Measurements from ENCODE around the gene RSRP1.

Gene RSRP1

DNA sequence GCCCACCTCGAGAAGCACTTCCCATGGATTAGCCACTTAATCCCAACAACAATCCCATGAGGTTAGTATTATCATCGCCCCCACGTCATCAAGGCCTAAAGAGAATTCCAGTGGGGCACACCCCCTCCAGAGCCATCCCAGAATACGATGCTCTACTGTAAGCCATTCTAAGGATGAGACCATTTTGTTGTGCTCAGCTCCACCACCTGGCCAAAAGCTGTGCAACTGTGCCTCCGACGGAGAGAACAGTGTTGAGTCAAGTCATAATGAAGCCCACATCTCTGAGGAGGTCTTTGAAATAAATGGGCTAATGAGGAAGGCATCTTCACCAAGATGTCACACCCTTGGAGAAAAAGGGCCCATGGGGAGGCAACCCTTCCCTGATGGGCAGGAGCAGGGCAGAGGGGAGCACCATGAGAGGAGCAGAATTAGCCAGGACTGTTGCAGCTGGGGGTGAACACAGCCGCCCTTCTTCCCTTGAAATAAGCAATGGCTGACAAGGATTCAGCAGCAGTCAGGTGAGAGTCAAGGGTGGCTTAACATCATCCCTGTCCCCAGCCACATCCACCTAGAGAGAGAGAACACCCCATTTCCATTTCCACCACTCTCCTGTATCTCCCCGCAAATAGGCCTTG lies 29.5 kb downstream of the RSRP1 start:
- DNase-seq (ENCODE audit: low spot score) = no peak

DNA sequence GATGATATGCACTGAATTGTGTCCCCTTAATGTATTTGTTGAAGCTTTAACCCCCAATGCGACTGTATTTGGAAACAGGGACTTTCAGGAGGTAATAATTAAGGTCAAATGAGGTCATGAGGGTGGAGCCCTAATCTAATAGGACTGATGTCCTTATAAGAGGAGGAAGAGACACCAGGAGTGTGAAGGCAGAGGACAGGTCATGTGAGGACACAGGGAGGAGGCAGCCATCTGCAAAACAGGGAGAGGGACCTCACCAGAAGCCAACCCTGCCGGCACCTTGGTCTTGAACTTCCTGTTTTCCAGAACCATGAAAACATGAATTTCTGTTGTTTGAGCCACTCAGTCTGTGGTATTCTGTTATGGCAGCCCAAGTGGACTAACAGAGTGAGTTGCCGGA lies 30.2 kb downstream of the RSRP1 start:
- no peak for DNase-seq (ENCODE audit: low spot score)

DNA sequence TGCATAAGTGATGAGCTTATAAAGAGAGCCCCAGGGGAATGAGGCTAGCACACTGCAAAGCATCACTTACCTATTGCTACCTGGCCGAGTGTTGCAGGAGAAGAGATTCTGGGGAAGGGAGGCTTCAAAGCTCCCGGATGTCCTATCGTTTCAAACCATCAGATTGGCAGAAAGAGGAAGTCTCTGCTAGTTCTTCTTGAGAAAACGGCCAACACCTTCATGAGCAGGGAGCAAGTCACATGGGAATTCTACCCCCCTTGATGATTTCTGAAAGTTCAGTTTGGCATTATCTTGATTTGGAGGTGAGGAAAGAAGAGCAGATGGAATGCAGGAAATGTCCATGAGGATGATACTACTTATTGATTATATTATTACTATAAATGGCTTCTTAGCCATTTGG lies 31.1 kb downstream of the RSRP1 start:
- no peak for DNase-seq (ENCODE audit: low spot score)

DNA sequence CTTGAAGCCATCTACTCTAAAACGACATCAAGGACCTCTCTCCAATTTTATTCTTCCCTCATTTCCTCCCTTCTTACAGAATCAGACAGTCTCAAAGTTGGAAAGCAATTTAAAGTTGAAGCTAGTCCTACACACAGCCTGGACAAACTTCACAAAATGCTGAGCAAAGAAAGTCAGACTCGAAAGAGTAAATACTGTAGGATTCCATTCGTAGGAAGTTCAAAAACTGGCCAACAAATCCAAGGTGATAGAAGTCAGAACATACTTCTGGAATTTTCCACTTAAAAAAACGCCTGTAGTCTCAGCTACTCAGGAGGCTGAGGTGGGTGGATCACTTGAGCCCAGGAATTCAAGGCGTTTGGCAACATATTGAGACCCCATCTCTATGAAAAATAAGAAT lies 34.5 kb downstream of the RSRP1 start:
- DNase-seq (ENCODE audit: low spot score) = no peak

DNA sequence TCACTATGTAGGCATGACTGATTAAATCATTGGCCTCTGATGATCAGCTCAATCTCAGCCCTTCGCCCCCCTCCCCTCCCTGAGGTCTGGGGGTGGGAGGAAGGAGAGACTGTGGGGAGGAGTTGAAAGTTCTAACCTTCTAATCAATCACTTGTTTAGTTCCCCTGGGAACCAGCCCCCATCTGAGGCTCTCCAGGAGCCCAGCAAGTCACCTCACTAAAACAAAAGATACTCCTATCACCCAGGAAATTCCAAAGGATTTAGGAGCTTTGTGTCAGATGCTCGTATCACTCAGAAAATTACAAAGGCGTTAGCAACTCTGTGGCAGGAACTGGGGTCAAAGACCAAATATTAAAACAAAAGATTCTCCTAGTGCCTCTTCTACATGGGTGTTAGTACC lies 36.5 kb downstream of the RSRP1 start:
- DNase-seq (ENCODE audit: low spot score) = no peak

DNA sequence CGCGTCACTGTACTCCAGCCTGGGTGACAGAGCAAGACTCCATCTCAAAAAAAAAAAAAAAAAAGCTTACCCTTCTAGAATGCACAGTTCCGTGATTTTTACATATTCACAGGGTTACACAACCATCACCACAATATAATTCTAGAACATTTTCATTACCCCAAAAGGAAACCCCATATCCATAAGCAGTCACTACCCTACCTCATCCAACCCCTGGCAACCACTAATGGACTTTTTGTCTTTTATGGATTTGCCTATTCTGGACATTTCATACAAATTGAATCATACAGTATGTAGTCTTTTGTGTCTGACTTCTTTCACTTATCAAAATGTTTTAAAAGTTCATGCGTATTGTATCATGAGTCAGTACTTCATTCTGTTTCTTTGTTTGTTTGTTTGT lies 37.7 kb downstream of the RSRP1 start:
- DNase-seq (ENCODE audit: low spot score) = no peak

DNA sequence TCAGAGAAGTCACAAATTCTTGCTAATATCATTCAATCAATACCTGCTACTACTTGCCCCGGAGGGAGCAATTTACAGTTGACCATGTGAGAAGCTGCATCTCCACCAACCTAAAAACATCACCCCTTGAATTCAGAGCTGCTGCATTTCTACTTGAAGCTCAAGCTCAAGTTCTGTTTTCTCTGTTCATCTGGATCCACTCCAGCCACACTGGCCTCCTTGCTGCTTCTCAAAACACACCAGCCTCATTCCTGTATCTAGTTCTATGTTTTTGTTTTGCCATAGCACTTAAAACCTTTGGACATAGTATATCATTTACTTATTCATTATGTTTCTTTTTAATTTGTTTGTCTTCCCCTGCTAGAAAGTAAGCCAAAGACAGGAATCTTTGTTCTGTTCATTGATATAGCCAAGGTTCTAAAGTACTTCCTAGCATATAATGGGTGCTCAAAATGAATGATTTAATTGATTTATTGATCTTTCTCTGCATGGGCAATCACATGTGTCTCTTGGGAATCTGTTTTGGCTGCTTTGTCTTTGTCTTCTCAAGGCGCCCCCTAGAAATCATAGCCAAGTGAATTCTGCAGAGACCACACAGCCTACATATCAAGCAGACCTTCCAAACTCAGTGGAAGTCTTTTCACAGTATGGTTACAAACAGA lies 38.6 kb downstream of the RSRP1 start:
- no peak for DNase-seq (ENCODE audit: low spot score)

DNA sequence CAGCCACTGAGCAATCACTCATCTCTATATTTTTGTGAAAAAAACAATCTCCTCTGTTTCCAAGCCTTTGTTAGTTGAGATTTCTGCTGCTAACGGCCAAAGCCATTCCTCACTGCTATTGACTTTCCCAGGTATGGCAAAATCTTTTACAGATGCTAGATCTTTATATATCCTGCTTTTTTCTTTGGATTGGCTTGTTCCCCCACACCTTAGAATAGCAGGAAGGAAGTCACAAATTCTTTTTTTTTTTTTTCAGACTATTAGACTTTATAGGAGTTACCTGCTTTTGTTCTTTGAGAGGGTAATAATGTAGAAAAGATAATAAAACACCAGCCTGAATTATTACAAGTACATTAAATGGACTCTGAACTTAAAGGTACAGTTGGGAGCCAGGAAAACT lies 39.2 kb downstream of the RSRP1 start:
- no peak for DNase-seq (ENCODE audit: low spot score)

DNA sequence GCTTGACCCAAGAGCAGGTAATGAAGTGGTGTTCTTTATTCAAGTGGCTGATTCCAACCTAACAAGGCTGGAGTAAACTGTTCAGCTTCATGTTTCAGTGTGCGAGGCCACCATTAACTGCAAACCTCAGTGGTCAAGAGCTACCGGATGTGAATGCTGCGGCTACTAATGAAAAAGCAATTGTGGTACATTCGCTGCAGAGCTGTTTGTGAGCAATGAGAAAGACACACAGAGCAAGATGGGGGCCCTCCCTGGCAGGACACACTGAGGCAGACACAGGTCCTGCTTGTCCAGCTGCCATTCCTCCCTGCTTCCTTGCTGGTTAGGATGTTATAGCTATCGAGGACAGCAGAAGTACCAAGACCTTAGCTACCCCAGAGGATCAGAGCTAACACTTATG lies 41.1 kb downstream of the RSRP1 start:
- no peak for DNase-seq (ENCODE audit: low spot score)

DNA sequence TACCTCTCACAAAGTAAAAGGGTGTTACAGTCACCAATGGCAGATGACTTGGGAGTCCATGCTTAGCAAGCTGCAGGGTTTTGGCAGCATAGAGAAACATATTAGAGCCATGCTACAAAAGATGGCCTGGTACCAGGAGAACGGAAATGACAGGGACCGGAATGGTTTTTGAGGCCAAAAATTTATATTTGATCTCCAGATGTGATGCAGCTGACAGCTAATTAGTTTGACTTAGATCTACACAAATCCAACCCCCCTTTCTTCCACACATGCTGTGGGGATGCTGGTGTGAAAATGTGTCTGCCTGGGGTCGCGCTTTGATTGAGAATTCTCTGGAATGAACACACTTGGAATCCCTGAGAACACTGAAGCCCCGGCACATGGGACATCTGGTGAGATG lies 41.5 kb downstream of the RSRP1 start:
- DNase-seq (ENCODE audit: low spot score) = no peak

DNA sequence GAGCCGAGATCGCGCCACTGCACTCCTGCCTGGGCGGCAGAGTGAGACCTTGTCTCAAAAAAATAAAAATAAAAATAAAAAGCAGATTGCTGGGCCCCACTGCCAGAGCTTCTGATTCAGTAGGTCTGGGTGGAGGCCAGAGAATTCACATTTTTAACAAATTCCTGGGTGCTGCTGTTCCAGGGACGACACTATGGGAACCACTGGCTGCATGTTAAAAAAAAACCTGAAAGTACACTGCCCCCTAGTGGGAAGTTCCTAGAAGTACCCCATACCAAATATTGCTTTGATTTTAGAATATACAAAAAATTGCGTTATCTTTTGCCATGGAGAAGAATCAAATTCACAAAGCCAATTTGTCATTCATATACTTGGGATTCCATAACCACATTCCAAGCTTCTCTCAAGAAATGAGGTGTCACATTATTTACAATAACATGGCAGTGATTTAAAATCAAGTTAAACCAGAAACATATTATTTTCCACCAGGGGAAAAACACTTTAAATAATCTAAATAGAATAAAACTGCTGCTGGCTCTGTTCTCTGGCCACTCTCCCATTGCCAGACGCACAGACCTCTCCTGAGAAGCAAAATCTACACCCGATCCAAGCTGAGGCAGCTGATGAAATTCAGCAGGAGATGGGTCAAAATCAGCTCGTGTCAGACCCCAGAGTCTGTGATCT lies 42.3 kb downstream of the RSRP1 start:
- peak; percentile 82 for DNase-seq (ENCODE audit: low spot score)

DNA sequence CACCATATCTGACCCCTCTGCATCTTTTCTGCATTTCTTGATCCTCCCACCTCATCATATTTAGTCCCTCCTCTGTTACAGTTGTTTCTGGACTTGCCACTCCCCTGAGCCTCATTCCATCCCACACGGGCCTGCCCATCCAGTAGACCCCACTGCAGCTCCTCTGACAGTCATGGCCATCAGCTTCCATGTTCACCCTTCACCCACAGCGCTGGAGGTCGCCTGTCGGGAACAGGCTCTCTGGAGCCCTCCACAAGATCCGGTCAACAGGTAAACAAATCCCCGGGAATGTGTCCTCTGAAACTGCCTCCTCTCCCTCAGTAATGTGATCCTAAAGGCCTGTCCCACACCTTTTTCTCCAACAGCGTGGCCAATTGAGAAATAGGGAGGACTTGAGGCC lies 46.2 kb downstream of the RSRP1 start:
- DNase-seq (ENCODE audit: low spot score) = no peak

DNA sequence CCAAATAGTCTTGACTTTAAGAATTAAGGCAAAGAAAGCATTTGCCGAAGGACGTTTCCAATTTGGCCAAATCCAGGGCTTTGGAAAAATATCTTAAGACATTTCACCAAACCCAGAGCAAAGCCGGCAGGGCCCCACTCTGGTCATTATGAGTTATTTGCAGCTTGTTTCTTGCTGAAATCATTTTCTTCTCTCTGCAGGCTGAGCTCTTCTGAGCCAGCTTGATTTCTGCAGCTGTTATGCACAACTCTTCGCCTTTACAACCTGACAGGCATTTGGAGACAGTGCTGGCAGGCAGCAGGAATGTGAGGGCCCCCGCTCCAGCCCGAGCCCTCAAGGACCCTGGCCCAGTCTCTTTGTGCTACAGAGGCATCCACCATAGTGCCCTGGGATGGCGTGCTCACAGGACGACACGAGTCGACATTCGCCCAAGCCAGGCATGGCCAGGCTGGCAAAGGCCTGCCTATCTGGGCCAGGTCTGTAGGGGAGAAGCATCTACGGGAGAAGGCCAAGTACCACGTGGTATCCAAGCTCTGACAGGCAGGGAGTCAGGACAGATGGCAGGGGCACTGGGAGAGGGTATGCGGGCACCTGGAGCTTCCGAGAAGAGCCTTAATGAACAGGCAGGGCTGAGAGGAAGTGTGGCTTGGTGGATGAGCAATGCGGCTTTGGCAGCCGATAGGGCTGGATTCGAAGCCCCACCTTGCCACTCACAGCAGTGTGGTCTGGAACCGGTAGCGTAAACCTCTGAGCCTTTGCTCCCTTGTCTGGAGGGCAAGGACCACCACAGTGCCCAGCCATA lies 47.2 kb downstream of the RSRP1 start:
- DNase-seq (ENCODE audit: low spot score) = no peak

DNA sequence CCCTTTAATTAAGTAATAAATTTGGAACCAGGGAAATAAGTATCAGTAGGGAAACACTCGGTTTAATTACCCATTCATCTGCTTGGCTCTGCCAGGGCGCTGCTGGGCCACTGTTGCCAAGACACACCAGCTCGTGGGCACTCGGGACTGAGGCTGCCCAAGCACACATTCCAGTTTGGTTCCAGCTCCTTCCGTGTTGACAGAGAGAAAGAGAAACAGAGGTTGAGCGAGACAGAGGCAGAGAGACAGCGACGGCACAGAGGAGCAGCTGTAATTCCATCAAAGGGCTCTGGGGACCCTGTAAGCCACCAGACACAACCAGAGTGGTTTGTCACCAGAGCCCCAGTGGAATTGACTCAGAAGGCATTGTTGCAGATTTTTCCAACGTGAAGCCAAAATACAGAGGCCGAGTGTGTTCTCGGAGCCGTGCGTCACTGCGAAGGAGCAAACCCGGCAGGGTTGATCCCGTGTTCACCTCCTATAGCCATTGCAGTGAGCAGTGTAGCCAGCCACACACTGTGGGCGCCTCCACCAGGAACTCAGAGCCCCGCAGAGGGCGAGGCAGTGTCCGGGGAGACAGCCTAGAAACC lies 48.5 kb downstream of the RSRP1 start:
- DNase-seq (ENCODE audit: low spot score) = peak; percentile 59

DNA sequence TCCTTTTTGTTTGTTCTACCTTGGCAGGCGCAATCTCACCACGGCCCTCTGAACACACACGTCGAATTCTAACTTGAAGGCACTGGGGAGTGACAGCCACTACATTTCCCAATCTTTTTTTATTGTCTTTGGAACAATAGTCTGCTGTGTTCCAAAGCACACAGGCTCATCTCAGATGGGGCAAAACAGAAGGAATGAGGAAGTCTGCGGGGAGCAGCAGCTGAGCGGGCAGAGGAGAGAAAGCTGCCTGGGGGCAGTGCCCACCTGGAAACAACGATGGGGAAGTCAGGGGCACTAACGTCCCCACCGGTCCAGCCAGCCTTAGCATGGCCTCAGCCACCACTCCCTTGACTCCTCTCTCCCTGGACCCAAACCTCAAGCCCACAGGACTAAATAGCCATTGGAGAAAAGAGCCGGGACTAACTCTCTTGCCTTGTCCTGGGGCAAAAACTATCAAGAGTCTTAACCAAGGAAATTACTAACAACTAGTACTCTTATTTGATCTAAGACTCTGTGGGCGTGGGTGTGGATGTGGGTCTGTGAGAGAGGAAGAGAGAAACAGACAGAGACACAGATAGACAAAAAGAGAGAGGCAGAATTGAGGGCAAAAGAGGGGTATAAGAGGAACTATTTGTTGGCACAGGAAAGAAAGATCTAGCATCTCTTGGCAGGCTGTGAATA lies 49.1 kb downstream of the RSRP1 start:
- DNase-seq (ENCODE audit: low spot score) = peak; percentile 35

DNA sequence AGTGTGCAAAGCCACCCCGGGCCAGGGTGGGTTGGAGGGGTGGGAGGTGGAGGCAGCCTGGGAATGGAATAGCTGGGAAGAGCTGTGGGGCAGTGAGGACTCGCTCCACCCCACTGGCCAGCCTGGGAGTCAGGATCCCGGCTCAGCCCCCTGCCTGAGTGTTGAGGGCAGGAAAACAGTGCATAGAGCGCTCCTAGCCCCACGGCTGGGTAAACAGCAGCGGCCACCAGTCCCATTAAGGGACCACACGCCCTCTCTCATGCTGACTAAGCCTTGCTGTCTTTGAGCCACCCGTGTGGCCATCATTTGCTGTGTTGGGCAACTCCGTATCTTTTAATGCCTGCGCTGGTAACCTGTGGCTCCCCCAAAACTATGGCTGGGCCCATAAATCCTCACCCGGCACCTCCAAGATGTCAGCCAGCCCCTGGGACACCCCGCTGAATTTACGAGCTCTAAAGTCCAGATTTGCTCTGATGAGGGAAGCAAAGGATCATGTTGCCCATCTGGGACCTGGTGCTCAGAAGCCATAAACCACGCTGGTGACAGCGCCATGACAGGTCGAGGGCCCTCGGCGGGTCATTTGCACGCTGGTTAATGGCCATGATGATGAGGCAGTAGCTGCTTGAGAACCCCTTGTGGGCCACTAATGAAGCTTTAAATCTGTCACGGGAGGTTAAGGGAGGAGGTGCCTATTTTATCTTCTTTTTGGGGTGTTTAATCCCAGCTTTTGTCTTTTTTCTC lies 49.8 kb downstream of the RSRP1 start:
- no peak for DNase-seq (ENCODE audit: low spot score)

DNA sequence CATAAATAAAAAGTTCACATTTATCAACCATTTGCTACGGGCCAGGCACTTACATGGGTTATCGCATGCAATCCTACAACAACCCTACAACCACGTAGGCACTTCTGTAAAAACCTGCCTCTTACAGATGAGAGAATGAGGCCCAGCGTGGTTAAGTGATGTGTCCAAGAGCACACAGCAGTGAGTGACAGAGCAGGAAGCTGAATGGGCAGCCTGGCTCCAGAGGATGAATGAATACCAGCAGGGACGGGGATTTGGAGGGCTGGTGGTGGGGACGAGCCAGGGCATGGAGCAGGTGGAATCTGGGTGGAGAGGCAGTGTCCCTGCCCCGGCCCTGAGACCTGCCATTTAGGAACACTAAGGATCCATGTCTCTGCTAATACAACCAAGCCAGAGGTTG lies 50.4 kb downstream of the RSRP1 start:
- DNase-seq (ENCODE audit: low spot score) = no peak

DNA sequence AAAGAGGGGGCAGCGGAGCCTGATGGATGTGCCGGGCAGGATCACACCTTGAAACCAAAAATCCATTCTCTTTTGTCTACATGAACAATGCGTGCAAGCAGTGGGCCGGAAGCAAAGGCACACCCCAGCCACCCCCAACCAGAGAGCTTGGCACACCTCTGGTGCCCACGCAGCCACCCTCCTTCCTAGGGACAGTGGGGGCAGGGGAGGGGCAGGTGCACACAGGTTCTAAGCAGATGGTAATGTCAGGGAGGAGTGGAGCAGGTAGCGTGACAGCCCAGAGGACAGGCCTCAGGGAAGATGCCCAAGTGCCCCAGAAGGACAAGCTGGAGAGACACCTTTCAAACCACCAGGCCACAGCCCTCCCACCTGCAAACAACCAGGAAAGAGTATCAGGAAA lies 51.4 kb downstream of the RSRP1 start:
- DNase-seq (ENCODE audit: low spot score) = no peak

DNA sequence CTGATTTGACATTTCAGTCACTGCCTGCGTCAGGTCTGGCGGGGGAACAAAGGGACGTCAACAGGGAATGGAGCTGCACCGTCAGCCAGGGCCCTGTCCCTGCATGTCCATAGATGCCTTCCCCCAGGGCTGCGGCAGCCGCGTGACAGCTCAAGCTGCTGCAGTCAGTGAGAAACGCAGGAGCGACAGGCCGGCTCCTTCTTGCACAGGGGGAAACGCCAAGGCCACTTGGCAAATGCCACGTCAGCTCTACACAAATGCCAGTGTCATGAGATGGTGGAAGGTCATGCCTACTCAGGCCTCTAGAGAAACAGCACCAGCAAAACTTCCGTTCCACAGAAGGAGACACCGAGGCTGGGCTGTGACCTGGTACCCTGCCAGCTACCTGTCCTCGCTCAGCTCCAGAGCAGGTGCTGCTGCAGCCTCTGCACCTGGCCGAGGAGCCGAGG lies 52.7 kb downstream of the RSRP1 start:
- no peak for DNase-seq (ENCODE audit: low spot score)

DNA sequence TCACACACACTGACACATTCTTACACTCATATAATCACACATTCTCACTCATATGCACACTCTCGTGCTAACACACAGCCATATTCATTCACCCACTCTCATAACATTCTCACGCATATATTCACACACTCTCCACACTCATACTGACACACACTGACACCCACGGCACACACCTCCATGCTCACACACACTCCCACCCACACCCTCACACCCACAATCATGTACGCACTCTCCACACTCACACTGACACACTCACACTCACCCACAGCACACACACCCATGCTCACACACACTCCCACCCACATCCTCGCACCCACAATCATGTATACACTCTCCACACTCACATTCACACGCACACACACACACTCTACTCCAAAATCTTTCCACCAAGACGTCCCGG lies 53.2 kb downstream of the RSRP1 start:
- DNase-seq (ENCODE audit: low spot score) = no peak

DNA sequence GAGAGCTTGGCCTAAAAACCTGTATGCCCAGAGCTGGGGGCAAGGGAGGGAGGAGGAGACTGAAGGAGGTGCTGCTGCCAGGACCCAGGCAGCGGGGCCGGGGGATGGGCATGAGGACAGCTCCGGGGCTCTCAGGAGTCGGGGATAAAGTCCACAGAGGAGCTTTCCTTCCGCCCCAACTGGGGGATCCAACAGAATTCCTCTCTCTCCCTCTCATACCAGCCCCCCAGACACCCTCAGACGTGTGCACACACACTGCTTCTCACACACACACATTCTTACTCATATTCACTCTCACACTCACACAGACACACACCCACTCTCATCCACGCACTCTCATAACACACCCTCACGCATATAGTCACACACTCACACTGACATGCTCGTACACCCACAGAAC lies 54.0 kb downstream of the RSRP1 start:
- DNase-seq (ENCODE audit: low spot score) = no peak
